Esophagus muscularis mucosa (tissue), 3 donors: ENCODE results near the gene LRRC4C.

Experiments used
- CTCF ChIP-seq, 3 experiments: fragments of 200-600 bp in 2 of 3; fragments of 450-650 bp in 1 of 3; sonication (generic) in 2 of 3; IDR thresholded peaks; one replicate each; pipeline ENCODE4 v1.5.1; 2017 to 2019; ENCODE audit warnings: antibody characterized with exemption in 3 of 3, mild to moderate bottlenecking in 2 of 3, moderate library complexity in 1 of 3
- POLR2AphosphoS5 ChIP-seq, 2 donors: sonication (generic); formaldehyde crosslinking; IDR thresholded peaks; one replicate each; pipeline ENCODE4 v1.6.1; 2017; ENCODE audit warnings: antibody characterized with exemption in 2 of 2

DNA sequence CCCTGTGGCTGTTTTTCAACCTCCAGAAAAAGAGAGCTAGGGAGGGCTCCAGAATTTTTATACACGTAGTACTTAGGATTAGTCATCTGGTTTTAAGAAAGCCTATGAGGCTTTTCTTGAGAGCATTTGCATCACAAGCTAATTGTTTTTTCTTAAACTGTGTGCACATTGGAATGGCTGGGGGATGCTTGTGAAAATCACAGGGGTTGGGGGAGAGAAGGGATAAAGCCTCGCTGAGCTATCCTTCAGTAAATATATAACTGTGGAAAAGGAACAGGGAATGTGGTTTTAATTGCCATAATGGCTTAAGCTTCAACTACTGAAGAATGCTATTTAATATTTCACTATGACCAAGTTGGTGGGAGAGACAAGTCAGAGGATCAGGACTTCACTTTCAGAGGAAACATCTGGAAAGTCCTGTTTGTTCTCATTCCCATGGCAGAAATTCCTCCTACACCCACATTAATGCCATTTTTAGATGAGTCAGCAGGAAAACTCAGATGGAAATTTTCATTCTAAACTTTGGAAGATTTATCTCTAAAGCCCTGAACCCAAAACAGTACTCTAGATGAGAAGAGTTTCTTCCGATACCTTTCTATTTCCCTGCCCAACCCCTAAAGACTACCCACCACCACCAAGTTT, 591.3 kb downstream of the LRRC4C start:
- TF ChIP-seq POLR2AphosphoS5 (IDR thresholded peaks at IDR 0.05) (no peak), CTCF (IDR thresholded peaks at IDR 0.05) (no peak)
